ENCODE measurements around the gene PLXNA3.

The PLXNA3 gene

GRCh38 chrX:154419189-154419588, 38.9 kb upstream of the PLXNA3 start:
- no peak for TF ChIP-seq CTCF (IDR thresholded peaks at IDR 0.05; ENCODE audit: low read depth, low read length)
- H3K4me3 ChIP-seq (ENCODE audit: low read depth, low read length) = no peak overlapping the region

GRCh38 chrX:154419688-154420401, 38.2 kb upstream of the PLXNA3 start:
- TF ChIP-seq CTCF (IDR thresholded peaks at IDR 0.05; ENCODE audit: low read depth, low read length) = no peak
- no peak overlapping the region for H3K4me3 ChIP-seq (ENCODE audit: low read depth, low read length)

- H3K4me3 ChIP-seq (ENCODE audit: low read depth, low read length) = no peak overlapping the region
- no peak for TF ChIP-seq CTCF (IDR thresholded peaks at IDR 0.05; ENCODE audit: low read depth, low read length)
Measured at GRCh38 chrX:154420402-154420756, 37.7 kb upstream of the PLXNA3 start.

GRCh38 chrX:154426916-154427770, 30.9 kb upstream of the PLXNA3 start:
- H3K4me3 ChIP-seq (ENCODE audit: low read depth, low read length) = no peak overlapping the region
- TF ChIP-seq CTCF (IDR thresholded peaks at IDR 0.05; ENCODE audit: low read depth, low read length) = no peak

DNA sequence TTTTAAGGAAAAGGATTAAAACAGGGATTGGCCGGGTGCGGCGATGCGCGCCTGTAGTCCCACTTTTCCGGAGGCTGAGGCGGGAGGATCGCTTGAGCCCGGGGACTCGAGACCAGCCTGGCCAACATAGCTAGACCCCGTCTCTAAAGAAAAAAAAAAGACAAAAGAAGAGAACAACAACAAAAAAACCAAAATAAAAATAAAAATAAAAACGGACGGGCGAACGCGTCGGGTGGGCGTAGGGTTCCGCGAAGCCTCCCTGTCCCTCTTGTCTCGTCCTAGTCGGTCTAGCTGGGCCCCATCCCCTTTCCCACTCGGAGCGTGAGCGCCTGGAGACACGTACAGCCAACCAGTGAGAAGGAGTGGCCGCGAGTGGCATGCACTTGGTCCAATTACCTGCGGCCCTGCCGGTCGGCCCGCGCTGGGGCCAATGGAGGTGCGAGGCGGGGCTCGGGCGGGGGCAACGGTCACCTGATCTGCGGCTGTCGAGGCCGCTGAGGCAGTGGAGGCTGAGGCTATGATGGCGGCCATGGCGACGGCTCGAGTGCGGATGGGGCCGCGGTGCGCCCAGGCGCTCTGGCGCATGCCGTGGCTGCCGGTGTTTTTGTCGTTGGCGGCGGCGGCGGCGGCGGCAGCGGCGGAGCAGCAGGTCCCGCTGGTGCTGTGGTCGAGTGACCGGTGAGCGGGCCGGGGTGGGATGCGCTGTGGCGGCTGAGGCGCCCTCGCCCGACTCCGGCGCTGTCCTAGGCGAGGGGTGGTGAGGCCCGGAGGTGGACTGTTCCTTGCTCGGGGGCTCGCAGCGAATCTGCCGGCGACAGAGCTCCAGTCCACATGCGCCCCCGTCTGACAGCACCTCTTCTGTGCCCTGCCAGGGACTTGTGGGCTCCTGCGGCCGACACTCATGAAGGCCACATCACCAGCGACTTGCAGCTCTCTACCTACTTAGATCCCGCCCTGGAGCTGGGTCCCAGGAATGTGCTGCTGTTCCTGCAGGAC, 29.6 kb upstream of the PLXNA3 start, which contains the start of gene ATP6AP1:
TSS of gene ATP6AP1 (plus strand) at position 502 of the 996 bp plus-strand sequence. CDS start at position 518, 16 bp downstream.
- H3K4me3 ChIP-seq (ENCODE audit: low read depth, low read length) = peak within 1 kb of the TSS; percentile 65
- no peak for TF ChIP-seq CTCF (IDR thresholded peaks at IDR 0.05; ENCODE audit: low read depth, low read length)

DNA sequence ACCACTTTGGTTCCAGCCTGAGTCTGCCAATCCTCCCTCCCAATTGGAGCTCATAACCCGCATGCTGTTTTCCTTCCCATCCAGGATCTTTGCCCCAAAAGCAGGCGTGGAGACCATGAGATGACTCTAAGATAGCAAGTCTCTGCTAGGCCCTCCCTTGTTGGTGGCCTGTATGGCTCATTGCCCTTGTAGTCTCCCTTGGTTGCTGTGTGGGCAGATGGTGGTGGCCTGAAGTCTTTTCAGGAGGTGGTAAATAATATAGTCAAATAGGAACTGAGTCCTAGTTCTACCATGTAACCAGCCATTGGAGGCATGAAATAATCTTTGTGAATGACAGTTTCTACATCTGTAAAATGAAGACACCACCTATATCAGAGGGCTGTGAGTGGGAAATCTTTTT, 28.4 kb upstream of the PLXNA3 start:
- peak overlapping the region; percentile 65; the same call in 1 of the 2 replicates for H3K4me3 ChIP-seq (ENCODE audit: low read depth, low read length)
- no peak for TF ChIP-seq CTCF (IDR thresholded peaks at IDR 0.05; ENCODE audit: low read depth, low read length)
